Measurements from ENCODE around the gene S100A8. TPM values are rescaled to one million over a fixed set of nuclear protein-coding genes. Genes with fewer than 3 reads are reported as not detected.

Gene S100A8
- polyA plus RNA-seq, 1 donor (not counting 4 experiments of a cell fraction or from before 2014, with no cell fraction given): 403 TPM

GRCh38 chr1:153392822-153393221 is 1.9 kb upstream of the S100A8 start:
- peaks cover 31% of the 10 kb centered on the region for H3K4me1 ChIP-seq (ENCODE audit: control insufficient read depth, extremely low read depth, insufficient read depth, low read length)
- no peak overlapping the region for H3K27ac ChIP-seq (ENCODE audit: control insufficient read depth, insufficient read depth, low read length)
- H3K9me3 ChIP-seq (ENCODE audit: control insufficient read depth, low read depth, low read length): no peaks in the 10 kb centered on the region
- FAIRE-seq: no peak
- H3K79me2 ChIP-seq (ENCODE audit: control insufficient read depth, insufficient read depth, low read length): no peaks in the 10 kb centered on the region
- H3K9ac ChIP-seq (ENCODE audit: control insufficient read depth, extremely low read depth, insufficient read depth, low read length): no peak overlapping the region
- no peak overlapping the region for H3K4me3 ChIP-seq (ENCODE audit: control insufficient read depth in 2 of 3, extremely low read depth in 1 of 3, insufficient read depth in 2 of 3, low read depth in 1 of 3, low read length in 3 of 3)
- H3K4me2 ChIP-seq (ENCODE audit: control insufficient read depth, extremely low read depth, insufficient read depth, low read depth, low read length): no peak overlapping the region
- H2AFZ ChIP-seq (ENCODE audit: control insufficient read depth, low read length): no peak overlapping the region
- peaks cover 7% of the 10 kb centered on the region for H3K27me3 ChIP-seq (ENCODE audit: control insufficient read depth, extremely low read depth, insufficient read depth, low read length)
- no peak for DNase-seq (ENCODE audit: low read depth, low spot score)
- TF ChIP-seq EZH2 (IDR thresholded peaks at IDR 0.05; ENCODE audit: low read length): no peak
- TF ChIP-seq CTCF (optimal IDR thresholded peaks at IDR 0.05 in 1 of 3, IDR thresholded peaks at IDR 0.05 in 1 of 3, conservative IDR thresholded peaks at IDR 0.05 in 1 of 3; ENCODE audit: extremely low read depth in 1 of 3, insufficient read depth in 2 of 3, low read length in 3 of 3): no peak
- no peaks in the 10 kb centered on the region for H4K20me1 ChIP-seq (ENCODE audit: control insufficient read depth, extremely low read depth, insufficient read depth, low read length)
- H3K9me1 ChIP-seq (ENCODE audit: control insufficient read depth, extremely low read depth, insufficient read depth, low read length): no peaks in the 10 kb centered on the region
- no peaks in the 10 kb centered on the region for H3K36me3 ChIP-seq (ENCODE audit: control insufficient read depth in 2 of 2, extremely low read depth in 1 of 2, insufficient read depth in 2 of 2, low read length in 2 of 2)
- dilution Hi-C loops (cut with MboI; ENCODE audit: extremely low pct_ligation_motif_present, low sequenced_read_pairs): no loop called here

GRCh38 chr1:153392258-153392657 is 1.4 kb upstream of the S100A8 start:
- H3K79me2 ChIP-seq (ENCODE audit: control insufficient read depth, insufficient read depth, low read length): no peaks in the 10 kb centered on the region
- dilution Hi-C loops (cut with MboI; ENCODE audit: extremely low pct_ligation_motif_present, low sequenced_read_pairs): no loop called here
- H3K27me3 ChIP-seq (ENCODE audit: control insufficient read depth, extremely low read depth, insufficient read depth, low read length): peaks cover 7% of the 10 kb centered on the region
- DNase-seq (ENCODE audit: low read depth, low spot score) (no peak), FAIRE-seq (no peak)
- no peaks in the 10 kb centered on the region for H3K9me3 ChIP-seq (ENCODE audit: control insufficient read depth, low read depth, low read length)
- H3K4me3 ChIP-seq (ENCODE audit: control insufficient read depth in 2 of 3, extremely low read depth in 1 of 3, insufficient read depth in 2 of 3, low read depth in 1 of 3, low read length in 3 of 3): no peak overlapping the region
- H3K36me3 ChIP-seq (ENCODE audit: control insufficient read depth in 2 of 2, extremely low read depth in 1 of 2, insufficient read depth in 2 of 2, low read length in 2 of 2): no peaks in the 10 kb centered on the region
- no peak overlapping the region for H3K4me2 ChIP-seq (ENCODE audit: control insufficient read depth, extremely low read depth, insufficient read depth, low read depth, low read length)
- no peak overlapping the region for H2AFZ ChIP-seq (ENCODE audit: control insufficient read depth, low read length)
- H3K9ac ChIP-seq (ENCODE audit: control insufficient read depth, extremely low read depth, insufficient read depth, low read length): no peak overlapping the region
- peaks cover 32% of the 10 kb centered on the region for H3K4me1 ChIP-seq (ENCODE audit: control insufficient read depth, extremely low read depth, insufficient read depth, low read length)
- TF ChIP-seq EZH2 (IDR thresholded peaks at IDR 0.05; ENCODE audit: low read length) (no peak), CTCF (optimal IDR thresholded peaks at IDR 0.05 in 1 of 3, IDR thresholded peaks at IDR 0.05 in 1 of 3, conservative IDR thresholded peaks at IDR 0.05 in 1 of 3; ENCODE audit: extremely low read depth in 1 of 3, insufficient read depth in 2 of 3, low read length in 3 of 3) (no peak)
- no peak overlapping the region for H3K27ac ChIP-seq (ENCODE audit: control insufficient read depth, insufficient read depth, low read length)
- no peaks in the 10 kb centered on the region for H3K9me1 ChIP-seq (ENCODE audit: control insufficient read depth, extremely low read depth, insufficient read depth, low read length)
- H4K20me1 ChIP-seq (ENCODE audit: control insufficient read depth, extremely low read depth, insufficient read depth, low read length): no peaks in the 10 kb centered on the region

Data from keratinocyte (primary cell).